Measurements from ENCODE around the gene DKK1.

DKK1 gene

GRCh38 chr10:52322323-52322722 is 8.2 kb downstream of the DKK1 start:
- no peak overlapping the region for H3K4me3 ChIP-seq (ENCODE audit: low read length)
- no peak overlapping the region for H3K27ac ChIP-seq (ENCODE audit: low read depth, low read length)
- no peaks in the 10 kb centered on the region for H3K4me1 ChIP-seq (ENCODE audit: control insufficient read depth, insufficient read depth, low read length)
- no peaks in the 10 kb centered on the region for H3K27me3 ChIP-seq (ENCODE audit: control insufficient read depth, insufficient read depth, low read length)
- no peak overlapping the region for H3K9ac ChIP-seq (ENCODE audit: low read length)
- H3K36me3 ChIP-seq (ENCODE audit: control insufficient read depth, insufficient read depth, low read length): no peaks in the 10 kb centered on the region

GRCh38 chr10:52322936-52323335 is 8.9 kb downstream of the DKK1 start:
- Histone ChIP-seq H3K27me3 (ENCODE audit: control insufficient read depth, insufficient read depth, low read length) (no peaks in the 10 kb centered on the region), H3K4me3 (ENCODE audit: low read length) (no peak overlapping the region), H3K4me1 (ENCODE audit: control insufficient read depth, insufficient read depth, low read length) (no peaks in the 10 kb centered on the region), H3K27ac (ENCODE audit: low read depth, low read length) (no peak overlapping the region), H3K9ac (ENCODE audit: low read length) (no peak overlapping the region), H3K36me3 (ENCODE audit: control insufficient read depth, insufficient read depth, low read length) (no peaks in the 10 kb centered on the region)

DNA sequence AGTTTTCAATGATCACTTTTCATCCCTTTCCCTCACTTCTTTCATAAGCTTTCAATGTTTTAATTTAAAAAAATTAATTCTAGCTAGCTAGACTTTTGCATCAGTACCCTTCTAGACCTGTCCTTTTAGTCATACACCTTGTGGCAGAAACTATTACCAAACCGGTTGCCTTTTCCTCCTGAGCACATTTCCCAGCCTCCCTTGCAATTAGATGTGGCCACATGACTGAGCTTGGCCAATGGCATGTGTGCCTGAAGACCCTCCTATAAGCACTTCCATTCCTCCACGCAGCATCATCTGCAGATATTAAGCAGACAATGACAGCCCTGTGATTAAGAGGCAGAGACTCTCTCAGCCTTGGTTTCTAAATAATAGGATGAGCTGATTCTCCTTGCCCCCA is 12.3 kb downstream of the DKK1 start:
- no peaks in the 10 kb centered on the region for H3K36me3 ChIP-seq (ENCODE audit: control insufficient read depth, insufficient read depth, low read length)
- H3K9ac ChIP-seq (ENCODE audit: low read length): no peak overlapping the region
- H3K4me1 ChIP-seq (ENCODE audit: control insufficient read depth, insufficient read depth, low read length): no peaks in the 10 kb centered on the region
- H3K27me3 ChIP-seq (ENCODE audit: control insufficient read depth, insufficient read depth, low read length): no peaks in the 10 kb centered on the region
- no peak overlapping the region for H3K4me3 ChIP-seq (ENCODE audit: low read length)
- H3K27ac ChIP-seq (ENCODE audit: low read depth, low read length): no peak overlapping the region

DNA sequence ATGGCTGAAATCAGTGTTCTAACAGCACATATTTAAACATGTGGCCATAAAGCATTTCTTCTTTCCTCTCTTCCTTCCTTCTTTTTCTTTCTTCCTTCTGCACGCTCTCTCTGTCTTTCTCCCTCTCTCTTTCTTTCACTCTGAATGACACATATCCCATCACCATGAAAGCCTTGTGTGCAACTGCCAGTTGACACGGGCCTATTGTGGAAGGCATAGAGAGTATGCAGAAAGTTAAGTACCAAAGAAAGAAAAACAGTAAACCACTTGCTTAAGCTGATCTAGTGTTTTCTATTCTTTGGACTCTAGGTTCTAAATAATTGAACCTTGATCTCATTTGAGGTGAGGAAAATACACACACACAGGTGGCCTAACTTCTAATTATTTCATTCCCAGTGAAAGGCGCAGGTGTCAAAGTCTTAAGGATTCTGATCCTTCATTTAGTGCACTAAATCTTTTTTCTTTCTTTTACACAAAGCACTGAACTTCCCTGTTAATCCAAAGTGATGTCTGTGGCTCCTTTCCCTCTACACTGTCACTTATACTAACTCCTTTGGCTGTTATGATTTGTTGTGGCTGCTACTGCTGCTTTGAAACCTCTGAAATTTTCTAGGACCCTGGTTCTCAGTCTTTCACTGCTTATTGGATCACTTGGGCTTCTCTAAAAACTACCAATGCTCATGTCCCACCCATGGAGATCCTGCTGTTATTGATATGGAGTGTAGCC is 17.7 kb downstream of the DKK1 start:
- no peak overlapping the region for H3K4me3 ChIP-seq (ENCODE audit: low read length)
- H3K27me3 ChIP-seq (ENCODE audit: control insufficient read depth, insufficient read depth, low read length): no peaks in the 10 kb centered on the region
- no peak overlapping the region for H3K27ac ChIP-seq (ENCODE audit: low read depth, low read length)
- no peaks in the 10 kb centered on the region for H3K4me1 ChIP-seq (ENCODE audit: control insufficient read depth, insufficient read depth, low read length)
- no peaks in the 10 kb centered on the region for H3K36me3 ChIP-seq (ENCODE audit: control insufficient read depth, insufficient read depth, low read length)
- no peak overlapping the region for H3K9ac ChIP-seq (ENCODE audit: low read length)

DNA sequence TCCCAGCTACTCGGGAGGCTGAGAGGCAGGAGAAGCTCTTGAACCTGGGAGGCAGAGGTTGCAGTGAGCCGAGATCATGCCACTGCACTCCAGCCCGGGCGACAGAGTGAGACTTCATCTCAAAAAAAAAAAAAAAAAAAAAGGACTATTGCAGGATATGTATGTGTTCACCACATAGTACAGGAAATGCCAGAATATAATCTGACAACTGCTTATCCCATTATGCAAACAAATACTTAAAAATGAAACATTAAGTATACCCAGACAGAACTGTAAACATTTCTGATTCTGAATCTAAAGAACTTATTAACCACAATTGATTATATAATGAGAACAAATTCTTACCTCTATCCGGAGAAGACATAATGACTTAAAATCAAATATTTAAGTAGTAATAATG is 18.7 kb downstream of the DKK1 start:
- no peaks in the 10 kb centered on the region for H3K36me3 ChIP-seq (ENCODE audit: control insufficient read depth, insufficient read depth, low read length)
- H3K4me1 ChIP-seq (ENCODE audit: control insufficient read depth, insufficient read depth, low read length): no peaks in the 10 kb centered on the region
- no peaks in the 10 kb centered on the region for H3K27me3 ChIP-seq (ENCODE audit: control insufficient read depth, insufficient read depth, low read length)
- H3K4me3 ChIP-seq (ENCODE audit: low read length): no peak overlapping the region
- no peak overlapping the region for H3K9ac ChIP-seq (ENCODE audit: low read length)
- H3K27ac ChIP-seq (ENCODE audit: low read depth, low read length): no peak overlapping the region

- no peak overlapping the region for H3K4me3 ChIP-seq (ENCODE audit: low read length)
- H3K36me3 ChIP-seq (ENCODE audit: control insufficient read depth, insufficient read depth, low read length): no peaks in the 10 kb centered on the region
- no peak overlapping the region for H3K9ac ChIP-seq (ENCODE audit: low read length)
- H3K27me3 ChIP-seq (ENCODE audit: control insufficient read depth, insufficient read depth, low read length): no peaks in the 10 kb centered on the region
- H3K27ac ChIP-seq (ENCODE audit: low read depth, low read length): no peak overlapping the region
- H3K4me1 ChIP-seq (ENCODE audit: control insufficient read depth, insufficient read depth, low read length): no peaks in the 10 kb centered on the region
Measured at GRCh38 chr10:52334595-52334994, 20.5 kb downstream of the DKK1 start.

- Histone ChIP-seq H3K9ac (ENCODE audit: low read length) (no peak overlapping the region), H3K27ac (ENCODE audit: low read depth, low read length) (no peak overlapping the region)
Measured at GRCh38 chr10:52335665-52336064, 21.6 kb downstream of the DKK1 start.

GRCh38 chr10:52337225-52337624 is 23.1 kb downstream of the DKK1 start:
- Histone ChIP-seq H3K36me3 (ENCODE audit: control insufficient read depth, insufficient read depth, low read length) (no peaks in the 10 kb centered on the region), H3K27ac (ENCODE audit: low read depth, low read length) (no peak overlapping the region), H3K4me1 (ENCODE audit: control insufficient read depth, insufficient read depth, low read length) (no peaks in the 10 kb centered on the region), H3K9ac (ENCODE audit: low read length) (no peak overlapping the region), H3K27me3 (ENCODE audit: control insufficient read depth, insufficient read depth, low read length) (no peaks in the 10 kb centered on the region), H3K4me3 (ENCODE audit: low read length) (no peak overlapping the region)

More at GRCh38 chr10:52335665-52336064, 21.6 kb downstream of the DKK1 start:
- no peaks in the 10 kb centered on the region for H3K4me1 ChIP-seq (ENCODE audit: control insufficient read depth, insufficient read depth, low read length)
- no peaks in the 10 kb centered on the region for H3K36me3 ChIP-seq (ENCODE audit: control insufficient read depth, insufficient read depth, low read length)
- H3K4me3 ChIP-seq (ENCODE audit: low read length): no peak overlapping the region
- no peaks in the 10 kb centered on the region for H3K27me3 ChIP-seq (ENCODE audit: control insufficient read depth, insufficient read depth, low read length)

DNA sequence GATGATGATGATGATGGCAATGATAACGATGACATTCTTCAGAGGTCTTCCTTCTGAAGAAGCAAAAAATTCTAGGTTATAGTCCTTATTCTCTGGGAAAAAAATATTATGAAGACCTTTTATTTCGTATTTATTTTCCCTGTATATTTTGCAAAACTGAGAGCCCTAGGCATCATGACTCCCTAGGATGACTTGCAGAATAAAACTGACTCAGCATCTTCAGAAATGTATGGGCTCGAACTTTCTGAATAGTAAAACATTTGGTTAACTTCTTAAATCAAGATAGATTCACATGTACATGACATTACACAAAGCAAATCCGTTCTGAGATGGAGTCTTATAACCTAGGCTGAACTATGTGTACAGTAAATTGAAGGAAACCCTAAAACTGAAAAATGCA is 29.4 kb downstream of the DKK1 start:
- no peak overlapping the region for H3K9ac ChIP-seq (ENCODE audit: low read length)
- no peaks in the 10 kb centered on the region for H3K4me1 ChIP-seq (ENCODE audit: control insufficient read depth, insufficient read depth, low read length)
- no peaks in the 10 kb centered on the region for H3K27me3 ChIP-seq (ENCODE audit: control insufficient read depth, insufficient read depth, low read length)

DNA sequence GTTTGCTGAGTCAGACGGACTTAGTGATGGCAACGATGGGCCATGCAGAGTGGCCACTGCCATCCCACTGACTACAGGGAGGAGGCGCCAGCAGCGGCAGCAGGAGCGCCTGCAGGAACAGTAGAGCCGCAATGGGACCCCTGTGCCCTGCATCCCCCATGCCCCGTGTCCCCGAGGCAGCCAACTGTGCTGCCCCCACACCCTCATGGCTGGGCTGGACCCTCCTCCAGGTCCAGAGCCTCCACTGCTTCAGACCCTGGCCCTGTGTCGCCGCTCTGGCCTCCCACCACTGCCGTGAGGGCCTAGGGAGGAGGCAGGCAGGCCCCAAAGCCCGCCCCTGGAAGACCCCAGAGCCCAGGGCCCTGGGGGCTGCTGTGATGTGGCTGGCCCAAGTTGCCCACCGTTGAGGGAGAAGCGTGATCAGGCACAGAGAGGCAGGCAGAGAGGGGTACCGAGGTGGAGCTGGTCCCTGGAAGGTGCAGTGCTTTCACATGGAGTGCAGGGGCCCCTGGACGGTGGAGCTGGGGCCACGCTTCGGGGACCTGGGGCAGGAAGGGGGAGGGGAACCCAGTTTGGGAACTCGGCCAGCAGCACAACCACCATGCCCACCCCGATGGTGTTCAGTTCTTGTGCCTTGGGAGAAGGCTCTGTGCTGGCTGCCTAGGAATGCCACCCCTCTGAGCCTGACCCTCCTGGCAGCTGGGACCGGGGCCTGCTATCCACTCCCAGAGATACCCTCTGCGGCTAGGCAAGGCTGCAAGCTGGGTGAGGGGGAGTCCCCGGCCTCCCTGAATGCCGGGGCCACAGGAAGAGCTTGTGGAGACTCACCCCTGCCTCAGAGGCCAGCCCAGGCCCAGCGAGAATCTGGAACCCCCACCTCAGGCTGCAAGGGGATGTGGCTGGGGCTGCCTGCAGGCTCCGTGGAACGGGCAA is 32.6 kb downstream of the DKK1 start:
- H3K4me1 ChIP-seq (ENCODE audit: control insufficient read depth, insufficient read depth, low read length): no peaks in the 10 kb centered on the region
- H3K36me3 ChIP-seq (ENCODE audit: control insufficient read depth, insufficient read depth, low read length): no peaks in the 10 kb centered on the region
- H3K27ac ChIP-seq (ENCODE audit: low read depth, low read length): no peak overlapping the region
- no peak overlapping the region for H3K9ac ChIP-seq (ENCODE audit: low read length)
- no peaks in the 10 kb centered on the region for H3K27me3 ChIP-seq (ENCODE audit: control insufficient read depth, insufficient read depth, low read length)
- H3K4me3 ChIP-seq (ENCODE audit: low read length): no peak overlapping the region

More for the DNA sequence above, 29.4 kb downstream of the DKK1 start:
- Histone ChIP-seq H3K36me3 (ENCODE audit: control insufficient read depth, insufficient read depth, low read length) (no peaks in the 10 kb centered on the region), H3K4me3 (ENCODE audit: low read length) (no peak overlapping the region), H3K27ac (ENCODE audit: low read depth, low read length) (no peak overlapping the region)

DNA sequence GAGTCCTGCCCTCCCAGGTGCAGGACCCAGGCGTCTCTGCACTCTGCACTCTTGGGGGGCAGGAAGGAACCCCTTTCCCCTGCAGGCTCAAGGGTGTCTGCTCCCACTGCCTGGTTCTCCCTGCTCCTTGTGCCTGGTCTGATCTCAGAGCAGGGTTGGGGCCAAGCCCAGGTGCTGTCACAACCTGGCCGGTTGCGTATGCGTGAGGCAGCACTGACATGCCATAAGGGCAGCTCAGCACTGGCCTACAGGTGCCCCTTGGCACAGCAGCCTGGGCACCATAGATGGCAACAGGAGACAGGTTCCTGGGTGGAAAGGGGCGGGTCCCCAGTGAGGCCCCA is 33.2 kb downstream of the DKK1 start:
- no peaks in the 10 kb centered on the region for H3K4me1 ChIP-seq (ENCODE audit: control insufficient read depth, insufficient read depth, low read length)
- H3K27me3 ChIP-seq (ENCODE audit: control insufficient read depth, insufficient read depth, low read length): no peaks in the 10 kb centered on the region
- no peaks in the 10 kb centered on the region for H3K36me3 ChIP-seq (ENCODE audit: control insufficient read depth, insufficient read depth, low read length)
- H3K9ac ChIP-seq (ENCODE audit: low read length): no peak overlapping the region
- no peak overlapping the region for H3K4me3 ChIP-seq (ENCODE audit: low read length)
- H3K27ac ChIP-seq (ENCODE audit: low read depth, low read length): no peak overlapping the region

GRCh38 chr10:52348037-52348564 is 34.0 kb downstream of the DKK1 start:
- Histone ChIP-seq H3K4me1 (ENCODE audit: control insufficient read depth, insufficient read depth, low read length) (no peaks in the 10 kb centered on the region), H3K27me3 (ENCODE audit: control insufficient read depth, insufficient read depth, low read length) (no peaks in the 10 kb centered on the region), H3K4me3 (ENCODE audit: low read length) (no peak overlapping the region), H3K27ac (ENCODE audit: low read depth, low read length) (no peak overlapping the region), H3K36me3 (ENCODE audit: control insufficient read depth, insufficient read depth, low read length) (no peaks in the 10 kb centered on the region), H3K9ac (ENCODE audit: low read length) (no peak overlapping the region)
